ENCODE data around the gene ARHGAP32. TPM values are rescaled to one million over a fixed set of nuclear protein-coding genes. Genes with fewer than 3 reads are reported as not detected.

The ARHGAP32 gene
- 12.1 TPM for polyA plus RNA-seq (2013, experiment 1 of 2)
- 15.7 TPM for polyA plus RNA-seq (2013, experiment 2 of 2)

- 83% methylated on average over 2 of the region's 2 CpGs for WGBS
- no peak within 1 kb of the TSS for H3K4me3 ChIP-seq (ENCODE audit: low read length)
- H3K4me1 ChIP-seq (ENCODE audit: insufficient read depth, low read length) = peaks cover 37% of the 10 kb centered on the region
- H3K36me3 ChIP-seq (ENCODE audit: insufficient read depth, low read length) = no peaks in the 10 kb centered on the region
- 0 out of 2 replicates have a peak within 1 kb of the TSS, but pooled peaks have one; percentile 4 for H3K27ac ChIP-seq (ENCODE audit: low read depth, low read length)
- H3K9me3 ChIP-seq (ENCODE audit: insufficient read depth, low read depth, low read length) = no peaks in the 10 kb centered on the region
- no peak within 1 kb of the TSS for H3K9ac ChIP-seq (ENCODE audit: low read depth, low read length)
- no peaks in the 10 kb centered on the region for H3K27me3 ChIP-seq (ENCODE audit: insufficient read depth, low read length)
Measured at GRCh38 chr11:129192150-129192549, at the start of gene ARHGAP32. Gene ARHGAP32 (minus strand): TSS chr11:129192325. CDS start chr11:129192198, 127 bp downstream.

GRCh38 chr11:129239207-129239606 is 47.1 kb upstream of the ARHGAP32 start:
- Histone ChIP-seq H3K9ac (ENCODE audit: low read depth, low read length) (no peak overlapping the region), H3K27me3 (ENCODE audit: insufficient read depth, low read length) (no peaks in the 10 kb centered on the region), H3K27ac (ENCODE audit: low read depth, low read length) (no peak overlapping the region), H3K36me3 (ENCODE audit: insufficient read depth, low read length) (no peaks in the 10 kb centered on the region), H3K9me3 (ENCODE audit: insufficient read depth, low read depth, low read length) (no peaks in the 10 kb centered on the region), H3K4me3 (ENCODE audit: low read length) (no peak overlapping the region), H3K4me1 (ENCODE audit: insufficient read depth, low read length) (no peaks in the 10 kb centered on the region)
- 92% methylated on average over 2 of the region's 2 CpGs for WGBS

- 94% methylated on average over 3 of the region's 3 CpGs for WGBS
- Histone ChIP-seq H3K4me3 (ENCODE audit: low read length) (no peak overlapping the region), H3K4me1 (ENCODE audit: insufficient read depth, low read length) (no peaks in the 10 kb centered on the region), H3K27ac (ENCODE audit: low read depth, low read length) (no peak overlapping the region), H3K36me3 (ENCODE audit: insufficient read depth, low read length) (no peaks in the 10 kb centered on the region), H3K27me3 (ENCODE audit: insufficient read depth, low read length) (no peaks in the 10 kb centered on the region), H3K9ac (ENCODE audit: low read depth, low read length) (no peak overlapping the region), H3K9me3 (ENCODE audit: insufficient read depth, low read depth, low read length) (no peaks in the 10 kb centered on the region)
Measured at GRCh38 chr11:129237880-129238638, 45.9 kb upstream of the ARHGAP32 start.

- Histone ChIP-seq H3K36me3 (ENCODE audit: insufficient read depth, low read length) (no peaks in the 10 kb centered on the region), H3K9me3 (ENCODE audit: insufficient read depth, low read depth, low read length) (no peaks in the 10 kb centered on the region), H3K27ac (ENCODE audit: low read depth, low read length) (no peak overlapping the region), H3K4me3 (ENCODE audit: low read length) (no peak overlapping the region), H3K4me1 (ENCODE audit: insufficient read depth, low read length) (no peaks in the 10 kb centered on the region), H3K27me3 (ENCODE audit: insufficient read depth, low read length) (no peaks in the 10 kb centered on the region), H3K9ac (ENCODE audit: low read depth, low read length) (no peak overlapping the region)
- 92% methylated on average over 4 of the region's 4 CpGs for WGBS
Measured at GRCh38 chr11:129237456-129237855, 45.3 kb upstream of the ARHGAP32 start.

GRCh38 chr11:129236850-129237249 is 44.7 kb upstream of the ARHGAP32 start:
- Histone ChIP-seq H3K4me3 (ENCODE audit: low read length) (no peak overlapping the region), H3K27me3 (ENCODE audit: insufficient read depth, low read length) (no peaks in the 10 kb centered on the region), H3K36me3 (ENCODE audit: insufficient read depth, low read length) (no peaks in the 10 kb centered on the region), H3K9me3 (ENCODE audit: insufficient read depth, low read depth, low read length) (no peaks in the 10 kb centered on the region), H3K9ac (ENCODE audit: low read depth, low read length) (no peak overlapping the region), H3K27ac (ENCODE audit: low read depth, low read length) (no peak overlapping the region), H3K4me1 (ENCODE audit: insufficient read depth, low read length) (no peaks in the 10 kb centered on the region)
- WGBS = no CpG with 5 or more reads among the region's 1 CpG

- Histone ChIP-seq H3K9ac (ENCODE audit: low read depth, low read length) (no peak overlapping the region), H3K27ac (ENCODE audit: low read depth, low read length) (no peak overlapping the region), H3K27me3 (ENCODE audit: insufficient read depth, low read length) (no peaks in the 10 kb centered on the region), H3K4me3 (ENCODE audit: low read length) (no peak overlapping the region), H3K36me3 (ENCODE audit: insufficient read depth, low read length) (no peaks in the 10 kb centered on the region), H3K9me3 (ENCODE audit: insufficient read depth, low read depth, low read length) (no peaks in the 10 kb centered on the region), H3K4me1 (ENCODE audit: insufficient read depth, low read length) (no peaks in the 10 kb centered on the region)
- WGBS = 92% methylated on average over 5 of the region's 5 CpGs
Measured at GRCh38 chr11:129234978-129235377, 42.9 kb upstream of the ARHGAP32 start.

GRCh38 chr11:129230006-129230405 is 37.9 kb upstream of the ARHGAP32 start:
- 97% methylated on average over 5 of the region's 6 CpGs for WGBS
- Histone ChIP-seq H3K36me3 (ENCODE audit: insufficient read depth, low read length) (0 out of 2 replicates have a peak, but pooled peaks cover 5% of the 10 kb centered on the region), H3K9me3 (ENCODE audit: insufficient read depth, low read depth, low read length) (peaks cover 25% of the 10 kb centered on the region), H3K9ac (ENCODE audit: low read depth, low read length) (no peak overlapping the region), H3K27ac (ENCODE audit: low read depth, low read length) (no peak overlapping the region), H3K4me1 (ENCODE audit: insufficient read depth, low read length) (no peaks in the 10 kb centered on the region), H3K4me3 (ENCODE audit: low read length) (no peak overlapping the region), H3K27me3 (ENCODE audit: insufficient read depth, low read length) (no peaks in the 10 kb centered on the region)

- 100% methylated on average over 1 of the region's 2 CpGs for WGBS
- Histone ChIP-seq H3K27ac (ENCODE audit: low read depth, low read length) (no peak overlapping the region), H3K27me3 (ENCODE audit: insufficient read depth, low read length) (no peaks in the 10 kb centered on the region), H3K4me3 (ENCODE audit: low read length) (no peak overlapping the region), H3K4me1 (ENCODE audit: insufficient read depth, low read length) (peaks cover 7% of the 10 kb centered on the region; the same call in 1 of the 2 replicates), H3K9ac (ENCODE audit: low read depth, low read length) (no peak overlapping the region), H3K9me3 (ENCODE audit: insufficient read depth, low read depth, low read length) (peaks cover 25% of the 10 kb centered on the region), H3K36me3 (ENCODE audit: insufficient read depth, low read length) (0 out of 2 replicates have a peak, but pooled peaks cover 5% of the 10 kb centered on the region)
Measured at GRCh38 chr11:129226207-129226798, 34.2 kb upstream of the ARHGAP32 start.

GRCh38 chr11:129225190-129225589 is 33.1 kb upstream of the ARHGAP32 start:
- Histone ChIP-seq H3K9ac (ENCODE audit: low read depth, low read length) (no peak overlapping the region), H3K36me3 (ENCODE audit: insufficient read depth, low read length) (0 out of 2 replicates have a peak, but pooled peaks cover 5% of the 10 kb centered on the region), H3K27ac (ENCODE audit: low read depth, low read length) (no peak overlapping the region), H3K4me1 (ENCODE audit: insufficient read depth, low read length) (peaks cover 19% of the 10 kb centered on the region), H3K4me3 (ENCODE audit: low read length) (no peak overlapping the region), H3K9me3 (ENCODE audit: insufficient read depth, low read depth, low read length) (peaks cover 25% of the 10 kb centered on the region), H3K27me3 (ENCODE audit: insufficient read depth, low read length) (no peaks in the 10 kb centered on the region)
- 88% methylated on average over 1 of the region's 1 CpG for WGBS

GRCh38 chr11:129224538-129224937 is 32.4 kb upstream of the ARHGAP32 start:
- Histone ChIP-seq H3K4me3 (ENCODE audit: low read length) (no peak overlapping the region), H3K9me3 (ENCODE audit: insufficient read depth, low read depth, low read length) (peaks cover 25% of the 10 kb centered on the region), H3K27ac (ENCODE audit: low read depth, low read length) (no peak overlapping the region), H3K9ac (ENCODE audit: low read depth, low read length) (no peak overlapping the region), H3K36me3 (ENCODE audit: insufficient read depth, low read length) (0 out of 2 replicates have a peak, but pooled peaks cover 5% of the 10 kb centered on the region), H3K4me1 (ENCODE audit: insufficient read depth, low read length) (peaks cover 24% of the 10 kb centered on the region), H3K27me3 (ENCODE audit: insufficient read depth, low read length) (no peaks in the 10 kb centered on the region)
- WGBS = 82% methylated on average over 3 of the region's 3 CpGs

- no peak overlapping the region for H3K4me3 ChIP-seq (ENCODE audit: low read length)
- WGBS = 88% methylated on average over 2 of the region's 2 CpGs
- H3K9ac ChIP-seq (ENCODE audit: low read depth, low read length) = no peak overlapping the region
- no peaks in the 10 kb centered on the region for H3K27me3 ChIP-seq (ENCODE audit: insufficient read depth, low read length)
- no peak overlapping the region for H3K27ac ChIP-seq (ENCODE audit: low read depth, low read length)
- peaks cover 25% of the 10 kb centered on the region for H3K9me3 ChIP-seq (ENCODE audit: insufficient read depth, low read depth, low read length)
- H3K4me1 ChIP-seq (ENCODE audit: insufficient read depth, low read length) = peaks cover 28% of the 10 kb centered on the region
- 0 out of 2 replicates have a peak, but pooled peaks cover 5% of the 10 kb centered on the region for H3K36me3 ChIP-seq (ENCODE audit: insufficient read depth, low read length)
Measured at GRCh38 chr11:129223701-129224149, 31.6 kb upstream of the ARHGAP32 start.
